Activated CD4-positive, alpha-beta T cell treated with anti-CD3 and anti-CD28 coated beads for 4 hours (primary cell): ENCODE data around the gene SCARF2.
A peak's percentile ranks its signal among the peaks of the same experiment; 100 is the strongest.
"Not testable (repeated sequence)": the region's sequence is repeated elsewhere in the genome, so short reads cannot be mapped to it uniquely, and the experiment has no call there.

Source experiments
- DNase-seq, 2 donors: peaks; one replicate each; pipeline ENCODE4 v3.0.0-alpha.2; 2020

SCARF2 gene

GRCh38 chr22:20437613-20438426 lies at the start of gene SCARF2:
Gene SCARF2, minus strand, starts transcription at chr22:20437825. Its CDS starts 71 bp downstream, at chr22:20437754.
- DNase-seq: no peak

- DNase-seq: no peak
Measured at GRCh38 chr22:20486229-20486628, 48.6 kb upstream of the SCARF2 start.

- DNase-seq: no peak
Measured at GRCh38 chr22:20484948-20485683, 47.5 kb upstream of the SCARF2 start.

- DNase-seq: no peak
Measured at GRCh38 chr22:20483771-20484170, 46.1 kb upstream of the SCARF2 start.

- not testable (repeated sequence) for DNase-seq
Measured at GRCh38 chr22:20483143-20483506, 45.5 kb upstream of the SCARF2 start.

GRCh38 chr22:20479612-20480196 lies 42.1 kb upstream of the SCARF2 start:
- DNase-seq: no peak

GRCh38 chr22:20478059-20478458 lies 40.4 kb upstream of the SCARF2 start:
- DNase-seq: not testable (repeated sequence)

GRCh38 chr22:20475569-20475968 lies 37.9 kb upstream of the SCARF2 start:
- not testable (repeated sequence) for DNase-seq

- DNase-seq: no peak
Measured at GRCh38 chr22:20475115-20475436, 37.5 kb upstream of the SCARF2 start.

- DNase-seq: no peak
Measured at GRCh38 chr22:20472629-20473442, 35.2 kb upstream of the SCARF2 start.

GRCh38 chr22:20471126-20471833 lies 33.7 kb upstream of the SCARF2 start:
- no peak for DNase-seq

GRCh38 chr22:20470525-20470924 lies 32.9 kb upstream of the SCARF2 start:
- DNase-seq: not testable (repeated sequence)

- no peak for DNase-seq
Measured at GRCh38 chr22:20469110-20469868, 31.7 kb upstream of the SCARF2 start.

GRCh38 chr22:20466659-20467379 lies 29.2 kb upstream of the SCARF2 start:
- DNase-seq: no peak

- no peak for DNase-seq
Measured at GRCh38 chr22:20465759-20466077, 28.1 kb upstream of the SCARF2 start.

- no peak for DNase-seq
Measured at GRCh38 chr22:20464912-20465758, 27.5 kb upstream of the SCARF2 start.

- DNase-seq: peak; percentile 48 to 57
Measured at GRCh38 chr22:20464096-20464614, 26.5 kb upstream of the SCARF2 start.

- peak in 1 of 2 donors; percentile 21 for DNase-seq
Measured at GRCh38 chr22:20463324-20464095, 25.9 kb upstream of the SCARF2 start.

- no peak for DNase-seq
Measured at GRCh38 chr22:20459862-20460261, 22.2 kb upstream of the SCARF2 start.
